ENCODE measurements around the gene KIT.

KIT gene

GRCh38 chr4:54687887-54688841 lies 30.4 kb downstream of the KIT start:
- no peak overlapping the region for H3K4me3 ChIP-seq (replicated peaks; ENCODE audit: low read depth, low read length)
- TF ChIP-seq, protein P1, sequence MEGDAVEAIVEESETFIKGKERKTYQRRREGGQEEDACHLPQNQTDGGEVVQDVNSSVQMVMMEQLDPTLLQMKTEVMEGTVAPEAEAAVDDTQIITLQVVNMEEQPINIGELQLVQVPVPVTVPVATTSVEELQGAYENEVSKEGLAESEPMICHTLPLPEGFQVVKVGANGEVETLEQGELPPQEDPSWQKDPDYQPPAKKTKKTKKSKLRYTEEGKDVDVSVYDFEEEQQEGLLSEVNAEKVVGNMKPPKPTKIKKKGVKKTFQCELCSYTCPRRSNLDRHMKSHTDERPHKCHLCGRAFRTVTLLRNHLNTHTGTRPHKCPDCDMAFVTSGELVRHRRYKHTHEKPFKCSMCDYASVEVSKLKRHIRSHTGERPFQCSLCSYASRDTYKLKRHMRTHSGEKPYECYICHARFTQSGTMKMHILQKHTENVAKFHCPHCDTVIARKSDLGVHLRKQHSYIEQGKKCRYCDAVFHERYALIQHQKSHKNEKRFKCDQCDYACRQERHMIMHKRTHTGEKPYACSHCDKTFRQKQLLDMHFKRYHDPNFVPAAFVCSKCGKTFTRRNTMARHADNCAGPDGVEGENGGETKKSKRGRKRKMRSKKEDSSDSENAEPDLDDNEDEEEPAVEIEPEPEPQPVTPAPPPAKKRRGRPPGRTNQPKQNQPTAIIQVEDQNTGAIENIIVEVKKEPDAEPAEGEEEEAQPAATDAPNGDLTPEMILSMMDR (IDR thresholded peaks at IDR 0.05; ENCODE audit: insufficient read depth, low read length, poor library complexity, severe bottlenecking), result no peak
- H3K27me3 ChIP-seq (replicated peaks; ENCODE audit: control insufficient read depth, insufficient read depth, low read length), result no peaks in the 10 kb centered on the region
- peak; percentile 15 for DNase-seq (ENCODE audit: extremely low read depth, insufficient read length)
- H3K36me3 ChIP-seq (ENCODE audit: control insufficient read depth, insufficient read depth, low read length), result no peaks in the 10 kb centered on the region

DNA sequence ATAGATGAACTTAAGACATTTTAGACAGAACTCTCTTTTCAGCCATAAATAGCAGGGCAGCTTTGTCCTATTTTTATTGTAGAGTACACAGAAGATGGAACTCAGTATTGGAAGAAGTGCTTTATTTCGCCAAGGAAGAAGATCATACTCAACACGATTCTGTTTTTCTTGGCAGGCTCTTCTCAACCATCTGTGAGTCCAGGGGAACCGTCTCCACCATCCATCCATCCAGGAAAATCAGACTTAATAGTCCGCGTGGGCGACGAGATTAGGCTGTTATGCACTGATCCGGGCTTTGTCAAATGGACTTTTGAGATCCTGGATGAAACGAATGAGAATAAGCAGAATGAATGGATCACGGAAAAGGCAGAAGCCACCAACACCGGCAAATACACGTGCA lies 37.6 kb downstream of the KIT start:
- Histone ChIP-seq H3K36me3 (ENCODE audit: control insufficient read depth, insufficient read depth, low read length) (no peaks in the 10 kb centered on the region), H3K27me3 (replicated peaks; ENCODE audit: control insufficient read depth, insufficient read depth, low read length) (no peaks in the 10 kb centered on the region), H3K4me3 (replicated peaks; ENCODE audit: low read depth, low read length) (no peak overlapping the region)
- TF ChIP-seq, protein P1 (IDR thresholded peaks at IDR 0.05; ENCODE audit: insufficient read depth, low read length, poor library complexity, severe bottlenecking), result no peak
- DNase-seq (ENCODE audit: extremely low read depth, insufficient read length), result no peak

DNA sequence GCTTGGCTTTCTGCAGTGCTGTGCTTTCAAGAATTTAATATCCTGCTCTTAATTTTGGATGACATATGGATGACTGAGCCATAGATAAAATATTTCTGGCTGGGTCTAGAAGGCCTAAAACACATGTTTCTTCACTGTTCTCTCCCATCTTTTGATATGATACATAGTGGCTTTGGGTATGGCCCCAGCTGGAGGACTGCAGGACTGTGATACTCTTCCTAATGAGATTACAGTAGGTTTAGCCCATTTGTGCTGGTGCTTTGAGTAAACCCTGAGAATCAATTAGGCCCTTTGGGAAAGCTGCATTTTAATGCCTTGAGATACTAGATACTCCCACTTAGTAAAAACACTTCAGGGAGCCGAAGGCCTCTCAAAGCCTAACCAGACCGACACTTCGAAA lies 38.0 kb downstream of the KIT start:
- no peak for DNase-seq (ENCODE audit: extremely low read depth, insufficient read length)
- no peaks in the 10 kb centered on the region for H3K36me3 ChIP-seq (ENCODE audit: control insufficient read depth, insufficient read depth, low read length)
- H3K4me3 ChIP-seq (replicated peaks; ENCODE audit: low read depth, low read length), result no peak overlapping the region
- TF ChIP-seq, protein P1 (IDR thresholded peaks at IDR 0.05; ENCODE audit: insufficient read depth, low read length, poor library complexity, severe bottlenecking), result no peak
- H3K27me3 ChIP-seq (replicated peaks; ENCODE audit: control insufficient read depth, insufficient read depth, low read length), result no peaks in the 10 kb centered on the region

- no peak overlapping the region for H3K4me3 ChIP-seq (replicated peaks; ENCODE audit: low read depth, low read length)
- H3K36me3 ChIP-seq (ENCODE audit: control insufficient read depth, insufficient read depth, low read length), result no peaks in the 10 kb centered on the region
- H3K27me3 ChIP-seq (replicated peaks; ENCODE audit: control insufficient read depth, insufficient read depth, low read length), result no peaks in the 10 kb centered on the region
- no peak for DNase-seq (ENCODE audit: extremely low read depth, insufficient read length)
- TF ChIP-seq, protein P1 (IDR thresholded peaks at IDR 0.05; ENCODE audit: insufficient read depth, low read length, poor library complexity, severe bottlenecking), result no peak
Measured at GRCh38 chr4:54696649-54697048, 38.9 kb downstream of the KIT start.

GRCh38 chr4:54700986-54701385 lies 43.2 kb downstream of the KIT start:
- DNase-seq (ENCODE audit: extremely low read depth, insufficient read length), result no peak
- Histone ChIP-seq H3K36me3 (ENCODE audit: control insufficient read depth, insufficient read depth, low read length) (no peaks in the 10 kb centered on the region), H3K4me3 (replicated peaks; ENCODE audit: low read depth, low read length) (no peak overlapping the region), H3K27me3 (replicated peaks; ENCODE audit: control insufficient read depth, insufficient read depth, low read length) (no peaks in the 10 kb centered on the region)
- TF ChIP-seq, protein P1 (IDR thresholded peaks at IDR 0.05; ENCODE audit: insufficient read depth, low read length, poor library complexity, severe bottlenecking), result no peak
